Inflammatory macrophage treated with lipopolysaccharide for 4 hours (primary cell): Measurements from ENCODE around the gene HDAC4.

Experiments used
- DNase-seq: peaks from one replicate; pipeline ENCODE4 v3.0.0-alpha.2; 2020

HDAC4 gene

DNA sequence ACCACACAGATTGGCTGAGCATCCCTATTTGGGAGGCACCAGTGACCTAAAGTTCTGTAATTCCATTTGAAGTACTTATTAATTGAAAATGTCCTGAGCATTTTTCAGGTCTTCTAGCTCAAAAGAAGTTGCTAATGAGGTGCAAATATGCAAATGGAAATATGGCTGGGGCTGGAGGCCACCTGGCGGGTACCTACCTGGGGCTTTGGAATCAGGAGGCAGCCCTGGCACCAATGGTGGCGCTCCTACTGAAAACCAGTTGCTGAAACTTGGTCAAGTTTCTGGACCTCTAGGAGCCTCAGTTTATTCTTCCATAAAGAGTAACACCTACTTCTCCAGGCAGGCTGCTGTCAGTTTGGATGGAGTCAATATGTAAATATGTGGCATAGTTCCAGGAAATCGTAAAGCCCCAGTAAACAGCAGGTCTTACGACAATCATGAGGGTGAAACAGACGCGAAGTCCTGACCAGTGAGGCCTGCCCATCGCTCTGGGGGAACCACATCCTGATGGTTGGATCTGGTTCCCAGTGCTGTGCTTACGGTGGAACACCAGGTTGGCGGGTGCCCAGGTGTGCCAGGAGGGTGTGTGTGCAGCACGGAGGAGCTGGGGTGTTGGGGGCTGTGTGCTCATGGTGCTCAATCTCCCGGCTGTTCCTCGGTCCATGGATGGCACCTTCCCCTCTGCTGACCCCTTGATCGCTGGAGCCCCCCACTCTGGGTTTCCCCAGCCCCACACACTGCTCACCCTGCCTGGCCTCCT lies 366.8 kb downstream of the HDAC4 start:
- no peak for DNase-seq

GRCh38 chr2:239029958-239030357 lies 370.9 kb downstream of the HDAC4 start:
- DNase-seq = no peak

DNA sequence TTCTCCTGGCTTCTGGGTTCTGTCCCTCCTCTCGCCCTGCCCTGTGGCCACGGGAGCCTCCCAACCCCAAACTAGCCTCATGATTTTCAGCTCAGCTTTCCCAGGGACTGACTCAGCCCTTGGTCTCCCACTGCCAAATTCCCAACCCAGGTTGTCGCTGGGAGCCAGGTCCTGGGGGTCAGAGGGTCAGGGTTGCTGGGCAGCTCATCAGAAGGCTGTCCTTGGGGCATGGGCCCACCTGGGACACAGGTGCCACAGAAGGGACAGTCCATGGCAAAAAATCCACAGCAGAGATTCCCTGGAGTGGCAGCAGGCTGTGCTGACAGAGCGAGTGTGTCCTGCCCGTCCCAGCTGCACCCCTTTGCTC lies 372.6 kb downstream of the HDAC4 start:
- DNase-seq = no peak

GRCh38 chr2:239027391-239028252 lies 373.2 kb downstream of the HDAC4 start:
- DNase-seq = no peak

DNA sequence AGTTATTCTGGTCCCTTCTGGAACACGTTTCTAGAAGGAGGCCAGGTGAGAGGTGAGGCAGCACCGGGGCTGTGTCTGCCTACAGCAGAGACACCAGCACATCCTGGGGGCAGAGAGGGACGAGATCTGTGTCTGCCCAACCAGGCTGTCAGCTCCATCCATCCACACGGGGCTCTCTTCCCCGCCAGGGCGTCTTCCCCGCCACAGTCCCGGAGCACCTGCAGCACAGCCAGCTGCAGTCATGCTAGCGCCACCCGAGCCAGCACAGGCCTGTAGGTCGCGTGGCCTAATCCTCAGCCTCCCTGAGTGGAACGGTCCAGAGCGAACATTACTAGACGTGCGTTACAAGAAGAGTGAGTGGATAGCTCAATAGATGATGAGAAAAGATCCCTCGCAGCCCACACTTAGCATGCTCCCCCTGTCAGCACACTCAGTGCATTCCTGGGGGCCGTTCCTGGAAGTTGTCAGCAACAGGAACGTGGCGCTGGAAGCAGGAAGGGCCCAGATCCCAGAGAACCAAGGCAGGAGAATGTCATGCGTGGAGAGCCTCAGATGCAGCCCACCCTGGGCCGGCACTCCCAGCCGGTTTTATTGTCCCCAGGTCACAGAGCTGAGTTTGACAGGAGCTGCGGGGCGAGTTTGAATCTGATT lies 374.0 kb downstream of the HDAC4 start:
- no peak for DNase-seq

- DNase-seq = no peak
These were observed 374.8 kb downstream of the HDAC4 start for GRCh38 chr2:239025951-239026461.

- DNase-seq = no peak
These were observed 375.6 kb downstream of the HDAC4 start for GRCh38 chr2:239025096-239025801.

- DNase-seq = no peak
These were observed 376.6 kb downstream of the HDAC4 start for GRCh38 chr2:239024226-239024625.

- no peak for DNase-seq
These were observed 378.2 kb downstream of the HDAC4 start for GRCh38 chr2:239022437-239023260.

- DNase-seq = no peak
These were observed 379.0 kb downstream of the HDAC4 start for GRCh38 chr2:239021651-239022436.

- DNase-seq = no peak
These were observed 379.6 kb downstream of the HDAC4 start for GRCh38 chr2:239021224-239021623.

DNA sequence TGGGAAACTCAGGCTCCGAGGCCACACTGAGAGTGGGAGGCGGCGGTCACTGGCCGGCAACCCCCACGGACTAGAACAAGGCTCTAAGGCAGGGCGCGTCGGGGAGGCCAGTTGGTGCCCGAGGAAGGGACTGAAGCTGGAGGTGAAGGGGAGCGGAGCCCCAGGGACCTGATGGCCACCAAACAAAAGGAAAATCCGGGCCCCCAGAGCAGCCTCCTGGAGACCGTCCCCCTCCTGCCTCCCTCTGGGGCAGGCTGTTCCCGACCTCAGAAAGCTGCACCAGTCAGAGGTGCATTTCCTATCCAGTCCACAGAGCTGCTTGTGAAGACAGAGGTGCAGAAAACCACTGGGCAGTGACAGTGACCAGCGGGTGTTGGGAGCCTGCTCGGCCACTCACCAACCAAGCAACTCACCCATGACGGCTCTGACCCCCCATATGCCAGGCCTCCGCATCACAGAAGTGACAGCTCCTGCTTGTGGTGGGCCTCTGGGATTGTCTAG lies 380.2 kb downstream of the HDAC4 start:
- DNase-seq = no peak

- DNase-seq = no peak
These were observed 381.6 kb downstream of the HDAC4 start for GRCh38 chr2:239019183-239019581.

GRCh38 chr2:239018271-239019182 lies 382.3 kb downstream of the HDAC4 start:
- DNase-seq = no peak

DNA sequence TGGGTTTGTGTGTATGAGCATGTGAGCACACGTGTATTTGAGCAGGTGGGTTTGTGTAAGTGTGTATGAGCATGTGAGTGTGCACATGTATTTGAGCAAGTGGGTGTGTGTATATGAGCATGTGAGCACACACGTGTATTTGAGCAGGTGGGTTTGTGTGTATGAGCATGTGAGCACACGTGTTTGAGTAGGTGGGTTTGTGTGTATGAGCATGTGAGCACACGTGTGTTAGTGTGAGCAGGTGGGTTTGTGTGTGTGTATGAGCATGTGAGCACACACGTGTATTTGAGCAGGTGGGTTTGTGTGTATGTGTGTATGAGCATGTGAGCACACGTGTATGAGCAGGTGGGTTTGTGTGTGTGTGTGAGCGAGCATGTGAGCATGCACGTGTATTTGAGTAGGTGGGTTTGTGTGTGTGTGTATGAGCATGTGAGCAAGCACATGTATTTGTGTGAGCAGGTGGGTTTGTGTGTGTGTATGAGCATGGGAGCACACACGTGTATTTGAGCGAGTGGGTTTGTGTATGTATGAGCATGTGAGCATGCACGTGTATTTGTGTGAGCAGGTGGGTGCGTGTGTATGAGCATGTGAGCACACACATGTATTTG lies 383.2 kb downstream of the HDAC4 start:
- no peak for DNase-seq

DNA sequence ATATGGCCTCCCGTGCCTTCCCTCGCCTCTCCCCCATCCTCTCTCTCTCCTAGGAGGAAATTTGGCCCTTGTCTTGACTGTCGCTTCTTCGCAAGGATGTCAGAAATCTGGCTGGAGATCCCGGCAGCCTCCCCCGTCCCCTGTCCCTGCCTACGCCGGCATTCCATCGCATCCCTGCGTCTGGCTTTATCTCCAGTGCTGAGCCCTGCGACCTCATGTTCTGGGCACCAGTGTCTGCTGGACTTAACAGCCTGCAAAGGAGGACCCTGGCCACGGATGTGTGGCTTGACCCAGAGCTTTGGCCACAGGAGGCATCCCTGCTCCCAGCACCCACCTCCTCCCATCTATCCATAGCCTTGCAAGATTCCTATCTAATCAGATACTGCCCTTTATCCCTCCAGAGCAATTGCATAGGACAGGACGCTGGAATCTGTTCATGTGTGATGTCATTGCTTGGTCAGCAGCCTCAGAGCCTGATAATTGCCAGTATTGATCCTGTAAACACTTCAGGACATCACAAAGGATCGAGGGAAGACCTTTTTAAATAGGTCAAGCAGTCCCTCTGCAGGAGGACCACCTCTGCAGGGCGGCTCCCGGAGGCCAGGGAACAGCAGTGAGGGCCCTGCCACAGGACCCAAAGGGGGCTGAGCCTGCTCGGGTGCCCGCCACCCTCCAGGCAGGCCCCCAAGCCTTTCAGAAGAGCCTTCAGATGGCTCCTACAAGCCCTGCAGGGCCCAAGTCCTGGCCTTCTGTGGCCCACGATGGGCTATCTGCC lies 384.7 kb downstream of the HDAC4 start:
- DNase-seq = no peak

DNA sequence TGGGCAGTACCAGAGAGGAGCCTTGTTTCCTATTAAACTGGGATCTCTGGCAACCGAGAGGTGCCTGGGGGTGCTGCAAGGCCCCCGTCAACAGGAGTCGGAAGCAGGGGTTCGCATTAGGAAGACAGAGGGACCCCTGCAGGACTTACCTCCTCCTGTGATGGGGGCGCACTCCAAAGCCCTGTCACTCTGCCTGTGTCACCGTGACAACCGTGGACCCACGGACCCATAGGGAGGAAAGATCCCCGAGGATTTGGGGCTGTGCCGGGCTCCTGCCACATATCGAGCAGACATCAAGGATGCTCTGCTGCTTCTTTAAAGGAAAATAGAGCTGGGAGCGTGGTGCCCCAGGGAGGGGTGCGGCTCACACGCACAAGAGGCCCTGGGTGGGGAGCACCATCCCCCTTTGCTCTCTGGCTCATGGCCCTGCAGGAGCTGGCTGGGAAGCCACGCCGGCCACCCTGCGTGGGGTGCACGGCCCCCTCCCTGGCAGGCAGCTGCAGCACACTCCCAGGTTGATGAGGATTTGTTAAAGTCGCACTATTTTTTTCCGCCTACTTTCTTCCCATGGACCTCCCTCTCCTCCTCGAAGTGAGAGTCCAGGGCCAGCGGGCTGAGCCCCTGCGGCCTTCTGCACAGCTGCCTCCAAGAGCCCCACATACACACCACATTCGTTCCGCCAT lies 385.5 kb downstream of the HDAC4 start:
- DNase-seq = no peak
